ENCODE results near the gene LRP1B. TPM values are rescaled to one million over a fixed set of nuclear protein-coding genes. Genes with fewer than 3 reads are reported as not detected.

The LRP1B gene
- total RNA-seq, 1 experiment from 2014 or later = 0.52 TPM

- no peak for TF ChIP-seq MLX (CRISPR knock-in tag; IDR thresholded peaks at IDR 0.05)
- no peak for TF ChIP-seq JUN (CRISPR knock-in tag; IDR thresholded peaks at IDR 0.05)
- TF ChIP-seq ZSCAN18 (CRISPR knock-in tag; IDR thresholded peaks at IDR 0.05) = no peak
- no peak for TF ChIP-seq MXD4 (CRISPR knock-in tag; IDR thresholded peaks at IDR 0.05; ENCODE audit: borderline replicate concordance)
- TF ChIP-seq NFE2L1 (CRISPR knock-in tag; IDR thresholded peaks at IDR 0.05) = no peak
- TF ChIP-seq ZNF425 (CRISPR knock-in tag; conservative IDR thresholded peaks at IDR 0.05) = no peak
- no peak for TF ChIP-seq ZNF232 (CRISPR knock-in tag; IDR thresholded peaks at IDR 0.05)
- TF ChIP-seq NFYB (CRISPR knock-in tag; conservative IDR thresholded peaks at IDR 0.05; ENCODE audit: low read depth) = no peak
- no peak for TF ChIP-seq USF2 (CRISPR knock-in tag; IDR thresholded peaks at IDR 0.05)
- TF ChIP-seq CREB1 (CRISPR knock-in tag; IDR thresholded peaks at IDR 0.05) = no peak
- no peak for TF ChIP-seq ZNF532 (CRISPR knock-in tag; IDR thresholded peaks at IDR 0.05; ENCODE audit: borderline replicate concordance)
- TF ChIP-seq NR1H2 (CRISPR knock-in tag; IDR thresholded peaks at IDR 0.05) = no peak
These were observed 1275.3 kb downstream of the LRP1B start (continued) for GRCh38 chr2:140855471-140855870.

- Mint-ChIP-seq H3K27me3 (ENCODE audit: low read depth) (no peaks in the 10 kb centered on the region), H3K4me3 (no peak overlapping the region), H3K27ac (no peak overlapping the region), H3K36me3 (no peaks in the 10 kb centered on the region), H3K9me3 (no peaks in the 10 kb centered on the region), H3K4me1 (peaks cover 8% of the 10 kb centered on the region)
- ChIA-PET POLR2A (no interaction called here), CTCF (no interaction called here)
- ATAC-seq = no peak
- DNase-seq (ENCODE audit: low spot score) = no peak
- no peak for TF ChIP-seq ATF3 (CRISPR knock-in tag; conservative IDR thresholded peaks at IDR 0.05)
- TF ChIP-seq ZNF138 (CRISPR knock-in tag; conservative IDR thresholded peaks at IDR 0.05) = no peak
- TF ChIP-seq ZNF416 (CRISPR knock-in tag; IDR thresholded peaks at IDR 0.05) = no peak
- TF ChIP-seq RELA (CRISPR knock-in tag; IDR thresholded peaks at IDR 0.05; ENCODE audit: borderline replicate concordance) = no peak
- TF ChIP-seq NFE2L1 (CRISPR knock-in tag; IDR thresholded peaks at IDR 0.05) = no peak
- no peak for TF ChIP-seq E2F1 (CRISPR knock-in tag; IDR thresholded peaks at IDR 0.05)
- TF ChIP-seq NR2C2 (CRISPR knock-in tag; IDR thresholded peaks at IDR 0.05) = no peak
- TF ChIP-seq NR3C1 (CRISPR knock-in tag; conservative IDR thresholded peaks at IDR 0.05; ENCODE audit: low read depth) = no peak
- no peak for TF ChIP-seq HMGA2 (CRISPR knock-in tag; IDR thresholded peaks at IDR 0.05)
- no peak for TF ChIP-seq IRF2 (CRISPR knock-in tag; IDR thresholded peaks at IDR 0.05; ENCODE audit: borderline replicate concordance, low read depth)
- no peak for TF ChIP-seq SP1 (CRISPR knock-in tag; conservative IDR thresholded peaks at IDR 0.05)
- no peak for TF ChIP-seq ZNF425 (CRISPR knock-in tag; conservative IDR thresholded peaks at IDR 0.05)
- TF ChIP-seq ATF1 (CRISPR knock-in tag; IDR thresholded peaks at IDR 0.05) = no peak
These were observed 1279.4 kb downstream of the LRP1B start for GRCh38 chr2:140851258-140851981.

Measured in WTC11 (cell line).